Cardiac muscle cell (in vitro differentiated cells and primary cell): ENCODE results near the gene JADE2. TPM values are rescaled to one million over a fixed set of nuclear protein-coding genes. Genes with fewer than 3 reads are reported as not detected.
"Not testable (repeated sequence)": the region's sequence is repeated elsewhere in the genome, so short reads cannot be mapped to it uniquely, and the experiment has no call there.

ENCODE experiments used
- DNase-seq, 2 donors: peaks; one replicate each; pipeline versions ENCODE4 v3.0.0 to v3.0.0-alpha.2; 2010 to 2017; ENCODE audit warnings: low read depth in 1 of 2, low spot score in 1 of 2
- H3K27ac ChIP-seq: fragments of 200-600 bp; sonication (generic); 2 replicates; pipeline ENCODE4 v1.5.1; 2016
- H3K27me3 ChIP-seq: fragments of 200-600 bp; sonication (generic); 2 replicates; pipeline ENCODE4 v1.6.0; 2016; ENCODE audit warnings: control low read depth
- H3K36me3 ChIP-seq: fragments of 200-600 bp; sonication (generic); 2 replicates; pipeline ENCODE4 v1.5.1; 2016; ENCODE audit warnings: control low read depth
- H3K4me1 ChIP-seq: fragments of 200-600 bp; sonication (generic); 2 replicates; pipeline ENCODE4 v1.8.1; 2017; ENCODE audit warnings: low read depth, mild to moderate bottlenecking, mixed run types
- H3K4me3 ChIP-seq: fragments of 200-600 bp; sonication (generic); 2 replicates; pipeline ENCODE4 v1.5.1; 2016; ENCODE audit warnings: mild to moderate bottlenecking
- H3K9me3 ChIP-seq: fragments of 200-600 bp; sonication (generic); 2 replicates; pipeline ENCODE4 v1.5.1; 2017; ENCODE audit warnings: low read depth, mild to moderate bottlenecking, control low read depth
- CTCF ChIP-seq: IDR thresholded peaks from 2 replicates; pipeline ENCODE4 v1.5.1; 2012; ENCODE audit warnings: low read depth, mild to moderate bottlenecking, low read length
- polyA plus RNA-seq: library from polyadenylated mRNA; unstranded; fragments of >200 nt; fragmentation: Nextera tagmentation; extraction: Ambion mirVana; gene quantifications from 2 replicates; pipeline ENCODE4 v1.2.1, GENCODE V29; 2016
- total RNA-seq: library from RNA; depleted of rRNA; stranded (reverse); fragments of >200 nt; gene quantifications from 2 replicates; pipeline ENCODE4 v1.2.3, GENCODE V29; 2016

JADE2 gene
- total and polyA plus RNA-seq, 2 experiments from 2014 or later = 2.8 to 17.8 TPM

- DNase-seq = no peak
Observed at GRCh38 chr5:134547999-134548658, 22.7 kb downstream of the JADE2 start.

GRCh38 chr5:134549714-134550113, 24.2 kb downstream of the JADE2 start:
- Histone ChIP-seq H3K27ac (no peak overlapping the region), H3K9me3 (no peaks in the 10 kb centered on the region)
- peak in 1 of 2 donors; percentile 39 for DNase-seq

More at GRCh38 chr5:134547999-134548658, 22.7 kb downstream of the JADE2 start:
- H3K9me3 ChIP-seq = no peaks in the 10 kb centered on the region
- no peaks in the 10 kb centered on the region for H3K27me3 ChIP-seq
- no peak overlapping the region for H3K27ac ChIP-seq
- H3K4me1 ChIP-seq = no peaks in the 10 kb centered on the region
- no peak for TF ChIP-seq CTCF
- no peaks in the 10 kb centered on the region for H3K36me3 ChIP-seq
- no peak overlapping the region for H3K4me3 ChIP-seq

GRCh38 chr5:134550271-134551214, 25.1 kb downstream of the JADE2 start:
- no peak for DNase-seq
- TF ChIP-seq CTCF = no peak
- no peaks in the 10 kb centered on the region for H3K27me3 ChIP-seq
- no peaks in the 10 kb centered on the region for H3K9me3 ChIP-seq
- H3K4me3 ChIP-seq = no peak overlapping the region
- H3K36me3 ChIP-seq = no peaks in the 10 kb centered on the region
- no peak overlapping the region for H3K27ac ChIP-seq
- H3K4me1 ChIP-seq = no peaks in the 10 kb centered on the region

More at GRCh38 chr5:134549714-134550113, 24.2 kb downstream of the JADE2 start:
- no peaks in the 10 kb centered on the region for H3K4me1 ChIP-seq
- no peak for TF ChIP-seq CTCF
- H3K36me3 ChIP-seq = no peaks in the 10 kb centered on the region
- no peaks in the 10 kb centered on the region for H3K27me3 ChIP-seq
- H3K4me3 ChIP-seq = no peak overlapping the region

- DNase-seq = no peak
- Histone ChIP-seq H3K27me3 (no peaks in the 10 kb centered on the region), H3K4me3 (no peak overlapping the region), H3K4me1 (no peaks in the 10 kb centered on the region), H3K27ac (no peak overlapping the region), H3K36me3 (no peaks in the 10 kb centered on the region), H3K9me3 (no peaks in the 10 kb centered on the region)
- TF ChIP-seq CTCF = no peak
Observed at GRCh38 chr5:134551901-134552300, 26.4 kb downstream of the JADE2 start.

GRCh38 chr5:134552301-134552700, 26.8 kb downstream of the JADE2 start:
- Histone ChIP-seq H3K27ac (no peak overlapping the region), H3K4me1 (no peaks in the 10 kb centered on the region), H3K36me3 (no peaks in the 10 kb centered on the region), H3K9me3 (no peaks in the 10 kb centered on the region), H3K4me3 (no peak overlapping the region), H3K27me3 (no peaks in the 10 kb centered on the region)
- peak in 1 of 2 donors; percentile 99 for DNase-seq
- no peak for TF ChIP-seq CTCF

- H3K4me1 ChIP-seq, H3K27ac ChIP-seq, DNase-seq, H3K4me3 ChIP-seq, H3K27me3 ChIP-seq, H3K36me3 ChIP-seq, H3K9me3 ChIP-seq: not testable (repeated sequence)
Observed at GRCh38 chr5:134552716-134553115, 27.2 kb downstream of the JADE2 start.
